Esophagus (tissue), 2 donors: ENCODE measurements around the gene BNC2. TPM values are rescaled to one million over a fixed set of nuclear protein-coding genes. Genes with fewer than 3 reads are reported as not detected.

Experiments
- H3K27ac ChIP-seq, 2 donors: one replicate each; pipeline ENCODE4 v1.5.1; 2013; ENCODE audit warnings: low read depth in 2 of 2, mild to moderate bottlenecking in 2 of 2, inconsistent platforms in 1 of 2, low read length in 1 of 2, moderate library complexity in 1 of 2
- H3K27me3 ChIP-seq, 2 donors: one replicate each; pipeline ENCODE4 v1.6.1; 2013; ENCODE audit warnings: low read length in 2 of 2, control low read depth in 1 of 2, mild to moderate bottlenecking in 1 of 2; ENCODE audit not compliant: insufficient read depth in 2 of 2, control insufficient read depth in 1 of 2
- H3K36me3 ChIP-seq, 2 donors: one replicate each; pipeline ENCODE4 v1.6.1; 2013; ENCODE audit warnings: low read length in 1 of 2; ENCODE audit not compliant: control insufficient read depth in 2 of 2, insufficient read depth in 2 of 2
- H3K4me1 ChIP-seq, 2 donors: one replicate each; pipeline ENCODE4 v1.6.1; 2013; ENCODE audit warnings: low read length in 1 of 2; ENCODE audit not compliant: control insufficient read depth in 2 of 2, insufficient read depth in 2 of 2
- H3K4me3 ChIP-seq, 2 donors: one replicate each; pipeline ENCODE4 v1.5.1; 2013; ENCODE audit warnings: low read length in 2 of 2, mild to moderate bottlenecking in 2 of 2, low read depth in 1 of 2, moderate library complexity in 1 of 2
- H3K9me3 ChIP-seq, 2 donors: one replicate each; pipeline ENCODE4 v1.6.1; 2013; ENCODE audit warnings: mild to moderate bottlenecking in 2 of 2, low read depth in 1 of 2, low read length in 1 of 2, moderate library complexity in 1 of 2; ENCODE audit not compliant: control insufficient read depth in 2 of 2, insufficient read depth in 1 of 2
- WGBS, 2 donors: extraction: QIAGEN DNeasy Blood & Tissue Kit; methylation state at CpG; one replicate each; pipeline ENCODE4 v1.1.7; 2013; 5-methylcytosine and 5-hydroxymethylcytosine counted together
- polyA plus RNA-seq, 2 donors: library from polyadenylated mRNA; stranded (reverse); fragments of 200-250 nt; gene quantifications; one replicate each; pipeline ENCODE4 v1.2.3, GENCODE V29; 2013
- donor health status: healthy with polysubstance abuse.
- donor health status: Bipolar disorder and iron deficiency.

BNC2 gene
- polyA plus RNA-seq, 2 donors: 1.1 to 1.6 TPM

DNA sequence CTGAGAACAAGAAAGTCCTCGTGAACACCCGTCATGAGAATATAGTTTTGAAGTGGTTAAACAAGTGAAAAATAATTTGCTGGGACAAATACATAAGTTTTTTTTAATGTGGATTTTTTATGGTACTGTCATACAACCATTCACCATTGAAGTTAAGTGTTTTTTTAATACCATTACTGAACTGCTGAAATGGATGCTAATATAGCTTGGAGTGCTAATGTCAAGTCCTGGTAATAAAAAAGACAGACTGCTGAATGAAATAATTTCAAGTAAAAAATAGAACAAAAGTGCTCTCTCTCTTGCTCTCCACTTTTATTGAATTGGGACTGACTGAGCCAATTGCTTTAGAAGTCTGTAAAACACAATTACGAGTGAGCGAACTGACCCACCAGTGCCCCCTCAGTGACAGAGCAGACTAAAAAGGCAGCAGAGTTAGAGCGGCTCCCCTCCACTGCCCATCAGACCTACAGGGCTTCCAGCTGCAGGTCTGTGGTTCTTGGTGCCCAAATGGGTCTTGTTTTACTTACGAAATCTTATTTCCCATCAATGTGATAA lies 442.5 kb downstream of the BNC2 start:
- H3K9me3 ChIP-seq: no peaks in the 10 kb centered on the region
- no peak overlapping the region for H3K27ac ChIP-seq
- WGBS, 2 donors: 91 to 93% methylated on average over 6 of the region's 6 CpGs

DNA sequence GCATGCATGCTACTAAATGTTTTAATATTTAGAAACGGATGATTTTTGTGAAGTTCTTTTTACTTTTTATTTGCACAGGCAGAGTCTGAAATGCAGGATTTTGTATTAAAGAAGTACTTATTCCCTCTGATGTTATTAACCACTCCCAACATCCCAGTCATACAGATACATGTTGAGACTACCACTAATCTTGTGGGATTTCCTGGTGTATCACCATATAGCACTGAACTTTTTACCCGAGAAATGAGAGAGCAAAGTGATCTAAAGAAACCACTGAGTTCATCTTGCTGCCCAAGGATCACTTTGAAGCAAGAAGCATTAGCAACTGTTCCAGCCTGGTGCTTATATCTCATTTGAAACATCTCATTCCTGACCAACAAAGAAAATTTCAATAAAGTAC lies 443.8 kb downstream of the BNC2 start:
- Histone ChIP-seq H3K4me3 (no peak overlapping the region), H3K27ac (no peak overlapping the region), H3K36me3 (no peaks in the 10 kb centered on the region), H3K4me1 (no peaks in the 10 kb centered on the region), H3K9me3 (no peaks in the 10 kb centered on the region), H3K27me3 (no peaks in the 10 kb centered on the region)
- 54 to 73% methylated on average over 2 of the region's 2 CpGs for WGBS, 2 donors

More for the DNA sequence above, 442.5 kb downstream of the BNC2 start:
- H3K27me3 ChIP-seq: no peaks in the 10 kb centered on the region
- H3K4me3 ChIP-seq: no peak overlapping the region
- no peaks in the 10 kb centered on the region for H3K36me3 ChIP-seq
- no peaks in the 10 kb centered on the region for H3K4me1 ChIP-seq

GRCh38 chr9:16425562-16426231 lies 444.8 kb downstream of the BNC2 start:
- H3K27me3 ChIP-seq: no peaks in the 10 kb centered on the region
- no peak overlapping the region for H3K27ac ChIP-seq
- H3K4me3 ChIP-seq: no peak overlapping the region
- H3K36me3 ChIP-seq: no peaks in the 10 kb centered on the region
- H3K4me1 ChIP-seq: no peaks in the 10 kb centered on the region
- WGBS, 2 donors: 66 to 72% methylated on average over 8 of the region's 8 CpGs
- no peaks in the 10 kb centered on the region for H3K9me3 ChIP-seq

DNA sequence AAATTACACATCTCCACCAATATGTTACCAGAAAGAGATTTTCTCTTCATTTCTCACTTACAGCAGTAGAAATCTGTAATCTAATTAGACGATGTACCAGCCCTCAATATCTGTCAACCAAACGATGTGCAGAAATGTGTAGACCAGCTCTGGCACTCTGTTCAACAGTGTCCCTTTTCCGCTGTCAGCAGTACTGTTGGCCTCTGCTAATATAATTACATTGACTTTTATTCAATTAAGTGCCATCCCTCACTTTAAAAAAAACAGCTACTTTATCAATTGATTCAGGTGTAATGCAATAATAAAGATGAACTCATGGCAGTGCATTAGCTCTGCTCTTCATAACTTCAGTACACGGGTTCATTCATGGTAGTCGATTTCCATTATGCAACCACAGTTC lies 448.4 kb downstream of the BNC2 start:
- Histone ChIP-seq H3K4me1 (no peaks in the 10 kb centered on the region), H3K27me3 (no peaks in the 10 kb centered on the region), H3K9me3 (no peaks in the 10 kb centered on the region), H3K36me3 (no peaks in the 10 kb centered on the region), H3K27ac (no peak overlapping the region), H3K4me3 (no peak overlapping the region)
- WGBS, 2 donors: 91 to 92% methylated on average over 5 of the region's 5 CpGs

DNA sequence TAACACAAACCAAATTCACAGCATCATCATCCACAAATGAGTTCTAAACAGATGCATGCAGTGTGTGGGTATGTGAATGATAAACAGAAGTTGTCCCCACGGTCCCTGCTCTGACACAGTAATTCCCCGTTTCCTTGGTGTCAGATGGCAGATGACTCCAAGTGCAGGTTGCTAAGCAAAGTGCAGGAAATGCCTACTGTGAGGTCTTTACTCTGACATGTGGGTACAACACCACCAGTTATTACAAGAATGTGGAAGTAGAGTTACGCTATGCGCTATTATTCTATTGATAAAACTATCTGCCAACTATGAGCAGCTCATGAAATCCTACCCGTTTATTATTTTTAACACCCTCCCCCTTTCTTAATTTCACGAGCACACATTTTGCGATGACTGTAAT lies 448.9 kb downstream of the BNC2 start:
- WGBS, 2 donors: 69 to 82% methylated on average over 7 of the region's 7 CpGs
- no peak overlapping the region for H3K4me3 ChIP-seq
- no peaks in the 10 kb centered on the region for H3K4me1 ChIP-seq

GRCh38 chr9:16419124-16419523 lies 451.3 kb downstream of the BNC2 start:
- Histone ChIP-seq H3K27me3 (no peaks in the 10 kb centered on the region), H3K27ac (no peak overlapping the region), H3K4me3 (no peak overlapping the region), H3K36me3 (no peaks in the 10 kb centered on the region), H3K9me3 (no peaks in the 10 kb centered on the region), H3K4me1 (no peaks in the 10 kb centered on the region)
- WGBS, 2 donors: 96 to 98% methylated on average over 12 of the region's 12 CpGs

More for the DNA sequence above, 448.9 kb downstream of the BNC2 start:
- H3K27me3 ChIP-seq: no peaks in the 10 kb centered on the region
- no peak overlapping the region for H3K27ac ChIP-seq
- no peaks in the 10 kb centered on the region for H3K9me3 ChIP-seq
- H3K36me3 ChIP-seq: no peaks in the 10 kb centered on the region

GRCh38 chr9:16418721-16419120 lies 451.7 kb downstream of the BNC2 start:
- H3K27ac ChIP-seq: no peak overlapping the region
- WGBS, 2 donors: 86 to 90% methylated on average over 6 of the region's 6 CpGs
- H3K4me3 ChIP-seq: no peak overlapping the region
- H3K9me3 ChIP-seq: no peaks in the 10 kb centered on the region
- H3K36me3 ChIP-seq: no peaks in the 10 kb centered on the region
- no peaks in the 10 kb centered on the region for H3K27me3 ChIP-seq
- H3K4me1 ChIP-seq: no peaks in the 10 kb centered on the region

- Histone ChIP-seq H3K27me3 (no peaks in the 10 kb centered on the region), H3K4me1 (no peaks in the 10 kb centered on the region), H3K9me3 (no peaks in the 10 kb centered on the region), H3K36me3 (no peaks in the 10 kb centered on the region), H3K4me3 (no peak overlapping the region), H3K27ac (no peak overlapping the region)
- 74 to 75% methylated on average over 3 of the region's 3 CpGs for WGBS, 2 donors
These were observed 452.7 kb downstream of the BNC2 start for GRCh38 chr9:16417749-16418148.

DNA sequence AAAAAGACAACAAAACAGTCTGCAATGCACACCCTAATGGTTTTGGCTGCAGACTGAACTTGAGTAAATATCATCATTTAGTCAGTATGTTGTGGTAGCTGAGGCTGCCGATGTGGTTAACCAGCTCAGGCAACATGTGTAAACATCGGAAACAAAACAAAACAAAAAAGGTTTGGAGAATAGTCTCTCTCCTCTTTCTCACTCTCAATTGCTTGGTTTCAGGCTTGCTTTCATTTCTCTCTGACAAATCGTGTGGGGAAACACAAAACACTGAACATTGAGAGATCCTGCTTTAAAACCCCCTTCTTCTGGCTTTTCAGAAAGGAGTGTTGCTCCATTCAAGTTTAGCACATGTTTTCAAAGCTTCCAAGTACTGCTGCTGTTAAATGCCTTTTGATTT lies 453.3 kb downstream of the BNC2 start:
- H3K36me3 ChIP-seq: no peaks in the 10 kb centered on the region
- H3K27me3 ChIP-seq: no peaks in the 10 kb centered on the region
- no peaks in the 10 kb centered on the region for H3K9me3 ChIP-seq
- 42 to 44% methylated on average over 3 of the region's 3 CpGs for WGBS, 2 donors
- H3K4me1 ChIP-seq: no peaks in the 10 kb centered on the region
- no peak overlapping the region for H3K4me3 ChIP-seq
- H3K27ac ChIP-seq: no peak overlapping the region

DNA sequence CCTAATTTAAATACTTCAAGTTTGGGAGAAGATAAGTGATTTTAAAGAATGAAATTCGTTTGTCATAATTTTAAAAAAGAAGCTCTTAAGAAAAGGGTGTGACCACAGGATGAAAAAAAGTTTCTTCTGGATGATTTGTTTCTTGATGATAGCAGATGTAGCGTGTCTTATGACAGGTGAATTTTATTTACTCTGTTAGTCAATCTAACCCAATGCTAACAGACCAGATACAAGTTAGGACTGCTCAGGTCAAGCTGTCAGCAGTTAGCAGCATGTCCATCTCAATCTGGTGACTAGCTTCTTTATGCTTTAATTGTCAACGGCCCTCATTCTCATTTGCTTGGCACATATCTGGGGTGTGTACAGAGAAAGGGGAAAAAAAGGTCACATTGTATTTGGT lies 456.0 kb downstream of the BNC2 start:
- Histone ChIP-seq H3K4me3 (no peak overlapping the region), H3K27me3 (no peaks in the 10 kb centered on the region), H3K36me3 (no peaks in the 10 kb centered on the region), H3K27ac (no peak overlapping the region), H3K9me3 (no peaks in the 10 kb centered on the region), H3K4me1 (no peaks in the 10 kb centered on the region)
- WGBS, 2 donors: 43 to 51% methylated on average over 3 of the region's 3 CpGs
